Heart left ventricle (tissue), 16 donors: ENCODE data around the gene TAS2R13. TPM values are rescaled to one million over a fixed set of nuclear protein-coding genes. Genes with fewer than 3 reads are reported as not detected.

Experiments
- ATAC-seq, 4 donors: fragments of 200-7000 bp; cut with Tn5 transposase; one replicate each; pipeline ENCODE4 v1.9.1; 2020 to 2022; ENCODE audit warnings: moderate library complexity in 4 of 4, mild to moderate bottlenecking in 3 of 4, moderate number of reproducible peaks in 1 of 4
- DNase-seq, 5 donors: peaks; one replicate each; pipeline ENCODE4 v3.0.0-alpha.2; 2020
- H3K27ac ChIP-seq, 12 donors: fragments of 200-600 bp; sonication (generic) in 4 of 12; one replicate each; pipeline versions ENCODE4 v1.5.0 to v1.8.0; 2016 to 2022; ENCODE audit warnings: mild to moderate bottlenecking in 2 of 12
- H3K27me3 ChIP-seq, 9 donors: fragments of 200-600 bp; sonication (generic) in 2 of 9; one replicate each; pipeline versions ENCODE4 v1.5.1 to v1.8.0; 2016 to 2022; ENCODE audit warnings: mild to moderate bottlenecking in 3 of 9
- H3K36me3 ChIP-seq, 9 donors: fragments of 200-600 bp; sonication (generic) in 2 of 9; one replicate each; pipeline versions ENCODE4 v1.5.0 to v1.8.0; 2018 to 2022; ENCODE audit warnings: mild to moderate bottlenecking in 2 of 9
- H3K4me1 ChIP-seq, 12 donors: fragments of 200-600 bp; sonication (generic) in 4 of 12; one replicate each; pipeline versions ENCODE4 v1.5.0 to v1.8.0; 2016 to 2022; ENCODE audit warnings: mild to moderate bottlenecking in 3 of 12
- H3K4me3 ChIP-seq, 12 donors: fragments of 200-600 bp; sonication (generic) in 4 of 12; one replicate each; pipeline versions ENCODE4 v1.5.0 to v1.8.0; 2017 to 2022; ENCODE audit warnings: mild to moderate bottlenecking in 9 of 12, moderate library complexity in 4 of 12
- H3K9me3 ChIP-seq, 12 donors: fragments of 200-600 bp; sonication (generic) in 4 of 12; one replicate each; pipeline versions ENCODE4 v1.5.0 to v1.8.0; 2016 to 2022; ENCODE audit warnings: mild to moderate bottlenecking in 1 of 12
- CTCF ChIP-seq, 12 donors: fragments of 200-600 bp; sonication (generic) in 4 of 12; IDR thresholded peaks; one replicate each; pipeline versions ENCODE4 v1.5.0 to v1.8.0; 2018 to 2022; ENCODE audit warnings: antibody characterized with exemption in 12 of 12, mild to moderate bottlenecking in 5 of 12
- POLR2A ChIP-seq, 2 donors: fragments of 450-650 bp; IDR thresholded peaks; one replicate each; pipeline ENCODE4 v1.6.1; 2017; ENCODE audit warnings: antibody characterized with exemption in 2 of 2, mild to moderate bottlenecking in 2 of 2, moderate library complexity in 2 of 2
- WGBS, 4 donors: extraction: QIAGEN DNeasy Blood & Tissue Kit in 2 of 4; methylation state at CpG; one replicate each; pipeline versions ENCODE4 v1.1.5 to v1.1.7; 2013 to 2018; 5-methylcytosine and 5-hydroxymethylcytosine counted together
- intact Hi-C, 10 donors: fragments of 100-400 bp; cut with DNase I; formaldehyde crosslinking; loops; one replicate each; pipeline versions ENCODE4 v1.11.1 to v1.14.2; 2022
- polyA plus RNA-seq, 2 donors: library from polyadenylated mRNA; stranded (reverse); fragments of 200-250 nt; gene quantifications; one replicate each; pipeline ENCODE4 v1.2.3, GENCODE V29; 2013
- total RNA-seq, 9 donors: library from RNA; depleted of rRNA in 2 of 9; stranded (reverse); fragments of >200 nt in 2 of 9; fragmentation: NEBNext Ultra II Directional in 3 of 9; extraction: Animal tissue kit (Norgen Biotek cat#: 25700) in 3 of 9; gene quantifications; one replicate each; pipeline versions ENCODE4 v1.1.0 to v1.2.4, GENCODE V29; 2016 to 2023
- donor health status: ischemic (EF 13 %, LVEDD 7.1; RV severe dilation, severe dysfunction).
- donor health status: healthy with polysubstance abuse.
- donor health status: DM: no; HTN: yes; CAD: no.
- donor health status: DM: no; HTN: no; CAD: no.
- donor health status: ischemic (EF 25% LVEDD 6.9; RV normal size, moderate dysfunction).
- donor health status: ischemic (EF 25% LVEDD 5.7; RV mildly dilated, moderate dysfunction).
- donor health status: healthy.
- donor health status: DM: yes; HTN: yes; CAD: no.
- donor health status: ischemic (EF 35%, LVEDD 5.7; RV mildly dilated, moderate dysfunction).
- donor health status: nonischemic (EF 11% LVEDD 7.7; RV severe dilation, severe dysfunction).
- donor health status: DM: yes; HTN: yes; CAD: no.
- donor health status: PGD.
- donor health status: ischemic (EF 29% LVEDD 5.4; RV normal size, mild dysfunction).
- donor health status: nonischemic (EF 23%, LVEDD 6.1; RV moderate dilation, normal function).

Gene TAS2R13
- total and polyA plus RNA-seq, 11 donors, result 0.07 to 1.0 (median 0.44) TPM

- Histone ChIP-seq H3K27ac (no peak overlapping the region), H3K27me3 (no peaks in the 10 kb centered on the region), H3K9me3 (peaks cover 0 to 29% (median 11%) of the 10 kb centered on the region in 12 donors), H3K36me3 (peaks cover 0 to 6% (median 0%) of the 10 kb centered on the region in 9 donors), H3K4me1 (peaks cover 0 to 6% (median 0%) of the 10 kb centered on the region in 12 donors), H3K4me3 (no peak overlapping the region)
- TF ChIP-seq CTCF (IDR thresholded peaks at IDR 0.05) (no peak), POLR2A (IDR thresholded peaks at IDR 0.05) (no peak)
- 87 to 97% (median 92%) methylated on average over 2 of the region's 2 CpGs for WGBS, 4 donors
- intact Hi-C loops, result no loop called here
- DNase-seq, result no peak
- ATAC-seq, result no peak
Observed at GRCh38 chr12:10863512-10864218, 45.7 kb downstream of the TAS2R13 start.

- TF ChIP-seq POLR2A (IDR thresholded peaks at IDR 0.05), result no peak
- no peak for TF ChIP-seq CTCF (IDR thresholded peaks at IDR 0.05)
- Histone ChIP-seq H3K27me3 (no peaks in the 10 kb centered on the region), H3K27ac (no peak overlapping the region), H3K4me1 (no peaks in the 10 kb centered on the region), H3K4me3 (no peak overlapping the region), H3K9me3 (peaks cover 0 to 43% (median 15%) of the 10 kb centered on the region in 12 donors), H3K36me3 (peaks cover 0 to 12% (median 0%) of the 10 kb centered on the region in 9 donors)
- no peak for DNase-seq
- 69 to 76% (median 71%) methylated on average over 2 of the region's 2 CpGs for WGBS, 4 donors
- ATAC-seq, result no peak
- intact Hi-C loops, result no loop called here
Observed at GRCh38 chr12:10861366-10861765, 48.0 kb downstream of the TAS2R13 start.

Other genes starting within 250 kb of the TAS2R13 start
- gene STYK1, start 235.5 kb downstream of the TAS2R13 start, total RNA-seq, result under 1 TPM in 1 of 9 donors, not detected in 8; 0.21 TPM
- under 1 TPM in 1 of 2 donors, not detected in 1; 0.01 TPM for gene STYK1, start 235.5 kb downstream of the TAS2R13 start, polyA plus RNA-seq
- 1,000 to 10,000 TPM in 2 of 9 donors, 100 to 1,000 TPM in 7; 399 to 2,225 (median 790) TPM for gene YBX3, start 186.2 kb downstream of the TAS2R13 start, total RNA-seq
- gene YBX3, start 186.2 kb downstream of the TAS2R13 start, polyA plus RNA-seq, result 1,000 to 10,000 TPM in 1 of 2 donors, 100 to 1,000 TPM in 1; 429 to 1,753 TPM
- not detected for gene TAS2R7, start 106.9 kb downstream of the TAS2R13 start, total RNA-seq
- gene TAS2R7, start 106.9 kb downstream of the TAS2R13 start, polyA plus RNA-seq, result not detected
- under 1 TPM in 1 of 9 donors, not detected in 8; 0.50 TPM for gene TAS2R8, start 102.3 kb downstream of the TAS2R13 start, total RNA-seq
- not detected for gene TAS2R8, start 102.3 kb downstream of the TAS2R13 start, polyA plus RNA-seq
- gene TAS2R9, start 99.4 kb downstream of the TAS2R13 start, total RNA-seq, result under 1 TPM in 1 of 9 donors, not detected in 8; 0.27 TPM
- gene TAS2R9, start 99.4 kb downstream of the TAS2R13 start, polyA plus RNA-seq, result not detected
- gene TAS2R10, start 83.2 kb downstream of the TAS2R13 start, total RNA-seq, result under 1 TPM in 3 of 9 donors, not detected in 6; 0.37 to 0.51 (median 0.41) TPM
- gene TAS2R10, start 83.2 kb downstream of the TAS2R13 start, polyA plus RNA-seq, result not detected
- 1 to 10 TPM in 6 of 9 donors, under 1 TPM in 1, not detected in 2; 0.85 to 3.9 (median 1.7) TPM for gene PRR4, start 60.1 kb downstream of the TAS2R13 start, total RNA-seq
- gene PRR4, start 60.1 kb downstream of the TAS2R13 start, polyA plus RNA-seq, result 1 to 10 TPM; 2.9 to 5.5 TPM
- 10 to 100 TPM in 3 of 9 donors, 1 to 10 TPM in 6; 1.7 to 13.5 (median 8.6) TPM for gene PRH1, start 25.3 kb downstream of the TAS2R13 start, total RNA-seq
- gene PRH1, start 25.3 kb downstream of the TAS2R13 start, polyA plus RNA-seq, result 1 to 10 TPM; 1.9 to 2.8 TPM
- gene PRH2, start 19.7 kb upstream of the TAS2R13 start, total RNA-seq, result not detected
- gene PRH2, start 19.7 kb upstream of the TAS2R13 start, polyA plus RNA-seq, result not detected
- 1 to 10 TPM in 2 of 9 donors, under 1 TPM in 7; 0.35 to 1.2 (median 0.70) TPM for gene TAS2R14, start 29.7 kb upstream of the TAS2R13 start, total RNA-seq
- gene TAS2R14, start 29.7 kb upstream of the TAS2R13 start, polyA plus RNA-seq, result under 1 TPM; 0.29 to 0.95 TPM
- gene TAS2R50, start 77.3 kb upstream of the TAS2R13 start, total RNA-seq, result under 1 TPM in 8 of 9 donors, not detected in 1; 0.27 to 0.93 (median 0.39) TPM
- gene TAS2R50, start 77.3 kb upstream of the TAS2R13 start, polyA plus RNA-seq, result under 1 TPM; 0.10 to 0.27 TPM
- 1 to 10 TPM in 2 of 9 donors, under 1 TPM in 6, not detected in 1; 0.36 to 1.1 (median 0.55) TPM for gene TAS2R20, start 88.7 kb upstream of the TAS2R13 start, total RNA-seq
- gene TAS2R20, start 88.7 kb upstream of the TAS2R13 start, polyA plus RNA-seq, result under 1 TPM; 0.18 to 0.27 TPM
- 1 to 10 TPM in 3 of 9 donors, under 1 TPM in 5, not detected in 1; 0.44 to 2.5 (median 0.86) TPM for gene TAS2R19, start 113.1 kb upstream of the TAS2R13 start, total RNA-seq
- under 1 TPM in 1 of 2 donors, not detected in 1; 0.17 TPM for gene TAS2R19, start 113.1 kb upstream of the TAS2R13 start, polyA plus RNA-seq
- gene TAS2R31, start 121.8 kb upstream of the TAS2R13 start, total RNA-seq, result 1 to 10 TPM in 2 of 9 donors, under 1 TPM in 4, not detected in 3; 0.48 to 1.8 (median 0.66) TPM
- gene TAS2R31, start 121.8 kb upstream of the TAS2R13 start, polyA plus RNA-seq, result under 1 TPM in 1 of 2 donors, not detected in 1; 0.50 TPM
- gene TAS2R46, start 152.7 kb upstream of the TAS2R13 start, total RNA-seq, result 1 to 10 TPM in 2 of 9 donors, under 1 TPM in 3, not detected in 4; 0.37 to 1.6 (median 0.79) TPM
- gene TAS2R46, start 152.7 kb upstream of the TAS2R13 start, polyA plus RNA-seq, result not detected
- gene TAS2R43, start 182.8 kb upstream of the TAS2R13 start, total RNA-seq, result under 1 TPM in 2 of 9 donors, not detected in 7; 0.37 to 0.88 TPM
- gene TAS2R43, start 182.8 kb upstream of the TAS2R13 start, polyA plus RNA-seq, result not detected
- gene TAS2R30, start 225.1 kb upstream of the TAS2R13 start, total RNA-seq, result 1 to 10 TPM in 4 of 9 donors, under 1 TPM in 5; 0.47 to 1.5 (median 0.82) TPM
- gene TAS2R30, start 225.1 kb upstream of the TAS2R13 start, polyA plus RNA-seq, result under 1 TPM in 1 of 2 donors, not detected in 1; 0.15 TPM